ENCODE results near the gene BLNK.

- TF ChIP-seq POLR2AphosphoS5 (IDR thresholded peaks at IDR 0.05; ENCODE audit: low read depth, low read length) (no peak), TAF1 (IDR thresholded peaks at IDR 0.05; ENCODE audit: borderline replicate concordance, insufficient read depth, low read length) (no peak), REST (IDR thresholded peaks at IDR 0.05; ENCODE audit: insufficient read depth in 1 of 2, low read depth in 2 of 2, low read length in 2 of 2) (no peak), FOXP2 (optimal IDR thresholded peaks at IDR 0.05; ENCODE audit: borderline replicate concordance, extremely low read depth, extremely low read length, insufficient read depth) (no peak), SIN3A (IDR thresholded peaks at IDR 0.05; ENCODE audit: borderline replicate concordance, insufficient read depth, low read length) (no peak)
Measured at GRCh38 chr10:96170230-96170629, 101.1 kb downstream of the BLNK start.
